Neural progenitor cell (in vitro differentiated cells): ENCODE measurements around the gene PADI3.

Experiments used
- CTCF ChIP-seq: fragments of 200-600 bp; sonication (generic); IDR thresholded peaks from 2 replicates; pipeline ENCODE4 v1.5.1; 2017; ENCODE audit warnings: antibody characterized with exemption, mild to moderate bottlenecking
- EZH2 ChIP-seq: fragments of 200-600 bp; sonication (generic); IDR thresholded peaks from 2 replicates; pipeline ENCODE4 v1.6.1; 2017; ENCODE audit warnings: antibody characterized with exemption, mild to moderate bottlenecking, moderate library complexity
- EZH2phosphoT487 ChIP-seq: fragments of 200-600 bp; sonication (generic); IDR thresholded peaks from 2 replicates; pipeline ENCODE4 v1.6.1; 2017; ENCODE audit warnings: antibody characterized with exemption

- TF ChIP-seq CTCF (no peak), EZH2phosphoT487 (no peak), EZH2 (no peak)
Observed at GRCh38 chr1:17204546-17205440, 44.1 kb upstream of the PADI3 start, which contains the start of gene PADI1.
